ENCODE data around the gene TBC1D16. TPM values are rescaled to one million over a fixed set of nuclear protein-coding genes. Genes with fewer than 3 reads are reported as not detected.

The TBC1D16 gene
- total RNA-seq, 3 donors from 2014 or later (not counting 1 experiment from before 2014, with no cell fraction given): 0.49 to 1.00 (median 0.65) TPM

GRCh38 chr17:79955167-79955549 is 80.5 kb downstream of the TBC1D16 start:
- no peaks in the 10 kb centered on the region for H3K27me3 ChIP-seq (ENCODE audit: control insufficient read depth, insufficient read depth, low read length)
- no peaks in the 10 kb centered on the region for H3K4me1 ChIP-seq (ENCODE audit: control insufficient read depth, insufficient read depth, low read length)
- no peak overlapping the region for H3K4me3 ChIP-seq (ENCODE audit: low read length)
- Mint-ChIP-seq H3K27me3 (ENCODE audit: low read depth in 2 of 2) (peaks cover 0 to 14% of the 10 kb centered on the region in 2 donors), H3K9me3 (no peaks in the 10 kb centered on the region), H3K4me1 (no peaks in the 10 kb centered on the region), H3K27ac (no peak overlapping the region), H3K4me3 (no peak overlapping the region), H3K36me3 (no peaks in the 10 kb centered on the region)
- TF ChIP-seq, protein P1, sequence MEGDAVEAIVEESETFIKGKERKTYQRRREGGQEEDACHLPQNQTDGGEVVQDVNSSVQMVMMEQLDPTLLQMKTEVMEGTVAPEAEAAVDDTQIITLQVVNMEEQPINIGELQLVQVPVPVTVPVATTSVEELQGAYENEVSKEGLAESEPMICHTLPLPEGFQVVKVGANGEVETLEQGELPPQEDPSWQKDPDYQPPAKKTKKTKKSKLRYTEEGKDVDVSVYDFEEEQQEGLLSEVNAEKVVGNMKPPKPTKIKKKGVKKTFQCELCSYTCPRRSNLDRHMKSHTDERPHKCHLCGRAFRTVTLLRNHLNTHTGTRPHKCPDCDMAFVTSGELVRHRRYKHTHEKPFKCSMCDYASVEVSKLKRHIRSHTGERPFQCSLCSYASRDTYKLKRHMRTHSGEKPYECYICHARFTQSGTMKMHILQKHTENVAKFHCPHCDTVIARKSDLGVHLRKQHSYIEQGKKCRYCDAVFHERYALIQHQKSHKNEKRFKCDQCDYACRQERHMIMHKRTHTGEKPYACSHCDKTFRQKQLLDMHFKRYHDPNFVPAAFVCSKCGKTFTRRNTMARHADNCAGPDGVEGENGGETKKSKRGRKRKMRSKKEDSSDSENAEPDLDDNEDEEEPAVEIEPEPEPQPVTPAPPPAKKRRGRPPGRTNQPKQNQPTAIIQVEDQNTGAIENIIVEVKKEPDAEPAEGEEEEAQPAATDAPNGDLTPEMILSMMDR (IDR thresholded peaks at IDR 0.05): no peak
- DNase-seq (no peak), ATAC-seq (no peak)
- WGBS (ENCODE audit: insufficient coverage): 87% methylated on average over 8 of the region's 10 CpGs
- H3K9me3 ChIP-seq (ENCODE audit: control insufficient read depth, insufficient read depth, low read length): no peaks in the 10 kb centered on the region
- H3K27ac ChIP-seq (ENCODE audit: low read length): no peak overlapping the region
- H3K36me3 ChIP-seq (ENCODE audit: control insufficient read depth, insufficient read depth, low read length): no peaks in the 10 kb centered on the region
- intact Hi-C loops (cut with micrococcal nuclease): no loop called here

DNA sequence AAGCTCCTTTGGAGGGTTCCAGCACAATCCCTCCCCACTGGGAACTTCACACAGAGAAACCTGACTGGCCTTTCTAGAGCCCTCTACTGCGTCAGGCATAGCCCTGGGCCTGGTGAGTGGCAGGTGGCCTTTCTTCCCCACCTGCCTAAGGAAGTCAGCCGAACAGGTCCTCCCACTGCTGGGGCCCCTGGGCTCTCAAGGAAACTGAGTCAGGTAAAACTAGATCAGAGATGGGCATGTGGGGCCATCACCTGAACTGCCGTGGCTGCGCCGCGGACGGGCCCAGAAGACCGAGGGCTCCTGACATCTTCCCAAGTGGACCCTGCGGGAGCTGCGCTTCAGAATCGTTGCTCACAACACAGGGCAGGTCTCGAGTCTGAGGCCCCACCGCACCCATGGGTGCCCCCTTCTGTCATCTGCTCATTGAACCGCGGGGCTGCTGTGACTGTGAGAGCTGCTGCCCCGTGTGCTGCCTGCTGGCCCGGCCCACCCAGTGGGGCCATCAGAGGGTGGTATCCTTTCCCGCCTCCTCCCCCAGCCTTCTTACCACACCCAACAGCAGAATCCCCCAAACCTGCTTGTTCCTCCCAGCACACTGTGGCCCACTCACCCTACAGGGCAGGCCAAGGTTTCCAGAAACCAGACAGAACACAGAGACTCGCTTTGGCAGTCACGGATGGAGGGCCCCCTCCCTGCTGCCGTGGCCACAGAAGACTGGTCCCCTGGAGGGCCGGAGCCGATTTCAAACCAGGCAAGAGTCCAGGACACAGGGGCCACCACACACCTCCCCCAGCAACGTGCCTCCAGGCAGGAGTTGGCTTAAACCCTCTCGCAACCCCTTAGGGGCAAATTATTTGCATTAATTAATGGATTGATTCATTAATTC is 81.1 kb downstream of the TBC1D16 start:
- H3K4me3 Mint-ChIP-seq: no peak overlapping the region
- H3K27me3 Mint-ChIP-seq (ENCODE audit: low read depth in 2 of 2): peaks cover 0 to 14% of the 10 kb centered on the region in 2 donors
- Histone ChIP-seq H3K9me3 (ENCODE audit: control insufficient read depth, insufficient read depth, low read length) (no peaks in the 10 kb centered on the region), H3K4me1 (ENCODE audit: control insufficient read depth, insufficient read depth, low read length) (no peaks in the 10 kb centered on the region), H3K27me3 (ENCODE audit: control insufficient read depth, insufficient read depth, low read length) (no peaks in the 10 kb centered on the region), H3K27ac (ENCODE audit: low read length) (no peak overlapping the region), H3K36me3 (ENCODE audit: control insufficient read depth, insufficient read depth, low read length) (no peaks in the 10 kb centered on the region), H3K4me3 (ENCODE audit: low read length) (no peak overlapping the region)
- intact Hi-C loops (cut with micrococcal nuclease): no loop called here
- no peak overlapping the region for H3K27ac Mint-ChIP-seq
- TF ChIP-seq, protein P1 (IDR thresholded peaks at IDR 0.05): no peak
- H3K36me3 Mint-ChIP-seq: no peaks in the 10 kb centered on the region
- DNase-seq (no peak), ATAC-seq (no peak)
- no peaks in the 10 kb centered on the region for H3K9me3 Mint-ChIP-seq
- WGBS (ENCODE audit: insufficient coverage): 90% methylated on average over 25 of the region's 25 CpGs
- H3K4me1 Mint-ChIP-seq: no peaks in the 10 kb centered on the region

GRCh38 chr17:79953335-79953734 is 82.3 kb downstream of the TBC1D16 start:
- Histone ChIP-seq H3K27me3 (ENCODE audit: control insufficient read depth, insufficient read depth, low read length) (no peaks in the 10 kb centered on the region), H3K4me1 (ENCODE audit: control insufficient read depth, insufficient read depth, low read length) (no peaks in the 10 kb centered on the region), H3K36me3 (ENCODE audit: control insufficient read depth, insufficient read depth, low read length) (no peaks in the 10 kb centered on the region), H3K27ac (ENCODE audit: low read length) (no peak overlapping the region), H3K4me3 (ENCODE audit: low read length) (no peak overlapping the region), H3K9me3 (ENCODE audit: control insufficient read depth, insufficient read depth, low read length) (no peaks in the 10 kb centered on the region)
- H3K27ac Mint-ChIP-seq: no peak overlapping the region
- H3K36me3 Mint-ChIP-seq: no peaks in the 10 kb centered on the region
- H3K9me3 Mint-ChIP-seq: no peaks in the 10 kb centered on the region
- no peak overlapping the region for H3K4me3 Mint-ChIP-seq
- peaks cover 0 to 8% of the 10 kb centered on the region in 2 donors for H3K27me3 Mint-ChIP-seq (ENCODE audit: low read depth in 2 of 2)
- TF ChIP-seq, protein P1 (IDR thresholded peaks at IDR 0.05): no peak
- ATAC-seq (no peak), DNase-seq (no peak)
- intact Hi-C loops (cut with micrococcal nuclease): no loop called here
- H3K4me1 Mint-ChIP-seq: no peaks in the 10 kb centered on the region
